ENCODE data around the gene KCP. TPM values are rescaled to one million over a fixed set of nuclear protein-coding genes. Genes with fewer than 3 reads are reported as not detected.

The KCP gene
- total RNA-seq, 1 donor from 2014 or later, result 1.8 TPM

- peak; percentile 47 for DNase-seq (ENCODE audit: low spot score)
- ATAC-seq, result peak; percentile 8
- intact Hi-C loops (cut with DNase I), result no loop called here
Observed at GRCh38 chr7:128939861-128940410, 29.4 kb upstream of the KCP start.

- DNase-seq (ENCODE audit: low spot score) (peak; percentile 59), ATAC-seq (peak; percentile 58)
- intact Hi-C loops (cut with DNase I), result no loop called here
Observed at GRCh38 chr7:128939075-128939860, 28.8 kb upstream of the KCP start.

- DNase-seq (ENCODE audit: low spot score), result peak; percentile 59
- intact Hi-C loops (cut with DNase I), result no loop called here
- peak; percentile 54 for ATAC-seq
Observed at GRCh38 chr7:128938544-128939074, 28.1 kb upstream of the KCP start.

- DNase-seq (ENCODE audit: low spot score), result peak; percentile 66
- intact Hi-C loops (cut with DNase I), result no loop called here
- no peak for ATAC-seq
Observed at GRCh38 chr7:128937647-128938543, 27.4 kb upstream of the KCP start, which contains the start of gene IRF5. IRF5 (plus strand) TSS chr7:128937927; CDS start chr7:128942082, 4,155 bp downstream.

- peak; percentile 36 for DNase-seq (ENCODE audit: low spot score)
- no peak for ATAC-seq
- intact Hi-C loops (cut with DNase I), result no loop called here
Observed at GRCh38 chr7:128937271-128937646, 26.8 kb upstream of the KCP start.

GRCh38 chr7:128936798-128937197 lies 26.3 kb upstream of the KCP start:
- DNase-seq (ENCODE audit: low spot score) (no peak), ATAC-seq (no peak)
- intact Hi-C loops (cut with DNase I), result no loop called here

GRCh38 chr7:128935342-128935730 lies 24.8 kb upstream of the KCP start:
- intact Hi-C loops (cut with DNase I), result no loop called here
- ATAC-seq, result no peak
- DNase-seq (ENCODE audit: low spot score), result peak; percentile 19

- intact Hi-C loops (cut with DNase I), result no loop called here
- DNase-seq (ENCODE audit: low spot score) (peak; percentile 54), ATAC-seq (peak; percentile 48)
Observed at GRCh38 chr7:128934361-128935341, 24.1 kb upstream of the KCP start.

GRCh38 chr7:128933180-128933891 lies 22.8 kb upstream of the KCP start:
- intact Hi-C loops (cut with DNase I), result no loop called here
- DNase-seq (ENCODE audit: low spot score), result peak; percentile 61
- peak; percentile 72 for ATAC-seq

- DNase-seq (ENCODE audit: low spot score) (no peak), ATAC-seq (no peak)
- intact Hi-C loops (cut with DNase I), result no loop called here
Observed at GRCh38 chr7:128932862-128933179, 22.3 kb upstream of the KCP start.

- DNase-seq (ENCODE audit: low spot score) (peak; percentile 51), ATAC-seq (no peak)
- intact Hi-C loops (cut with DNase I), result no loop called here
Observed at GRCh38 chr7:128931965-128932861, 21.7 kb upstream of the KCP start.

GRCh38 chr7:128931190-128931798 lies 20.8 kb upstream of the KCP start:
- peak; percentile 41 for DNase-seq (ENCODE audit: low spot score)
- ATAC-seq, result no peak
- intact Hi-C loops (cut with DNase I), result no loop called here

- intact Hi-C loops (cut with DNase I), result no loop called here
- ATAC-seq (no peak), DNase-seq (ENCODE audit: low spot score) (peak; percentile 30)
Observed at GRCh38 chr7:128928882-128929788, 18.6 kb upstream of the KCP start.

GRCh38 chr7:128928159-128928813 lies 17.8 kb upstream of the KCP start:
- ATAC-seq (no peak), DNase-seq (ENCODE audit: low spot score) (peak; percentile 17)
- intact Hi-C loops (cut with DNase I), result no loop called here

Data from sciatic nerve (tissue), 2 donors.